ENCODE data around the gene CYTH2. TPM values are rescaled to one million over a fixed set of nuclear protein-coding genes. Genes with fewer than 3 reads are reported as not detected.

CYTH2 gene
- total and polyA plus RNA-seq, 11 donors, result 12.3 to 55.3 (median 31.0) TPM

DNA sequence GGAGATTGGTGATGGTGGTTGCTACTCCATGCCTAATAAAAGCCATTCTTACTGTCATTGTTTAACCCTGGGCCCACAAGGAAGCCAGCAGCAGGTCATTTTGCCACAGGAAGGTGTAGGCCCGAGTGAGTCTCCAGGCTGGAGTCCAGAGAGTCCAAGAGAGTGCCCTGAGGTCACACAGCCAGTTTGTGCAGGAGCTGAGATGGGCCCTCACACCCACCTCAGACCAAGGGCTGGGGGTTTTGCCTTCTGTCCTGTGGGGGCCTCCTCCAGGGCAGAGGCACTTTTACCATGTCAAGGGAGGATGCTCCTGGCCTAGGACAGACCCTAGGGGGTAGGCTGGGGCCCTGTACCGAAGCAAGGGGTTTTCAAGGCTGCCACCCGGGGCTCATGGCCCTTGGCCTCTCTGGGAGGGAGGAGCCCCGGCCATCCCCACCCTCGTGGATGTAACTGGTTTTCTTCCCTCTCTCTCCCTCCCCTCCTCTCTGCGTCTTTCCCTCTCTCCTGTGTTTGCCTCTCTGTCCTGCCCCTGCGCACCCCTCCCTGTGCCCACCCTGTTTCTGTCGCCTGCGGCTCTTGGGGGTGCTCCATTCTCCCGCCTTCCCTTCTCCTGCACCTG lies 8.0 kb downstream of the CYTH2 start:
- no peak overlapping the region for H3K4me3 ChIP-seq
- H3K27me3 ChIP-seq, result no peaks in the 10 kb centered on the region
- H3K4me1 ChIP-seq, result peaks cover 0 to 26% (median 16%) of the 10 kb centered on the region in 12 donors
- ATAC-seq (no peak), DNase-seq (peak in 1 of 5 donors; percentile 22)
- no peak overlapping the region for H3K27ac ChIP-seq
- peaks cover 3 to 71% (median 68%) of the 10 kb centered on the region in 9 donors for H3K36me3 ChIP-seq
- no peaks in the 10 kb centered on the region for H3K9me3 ChIP-seq
- intact Hi-C loops (cut with DNase I), result no loop called here
- TF ChIP-seq, protein P1, sequence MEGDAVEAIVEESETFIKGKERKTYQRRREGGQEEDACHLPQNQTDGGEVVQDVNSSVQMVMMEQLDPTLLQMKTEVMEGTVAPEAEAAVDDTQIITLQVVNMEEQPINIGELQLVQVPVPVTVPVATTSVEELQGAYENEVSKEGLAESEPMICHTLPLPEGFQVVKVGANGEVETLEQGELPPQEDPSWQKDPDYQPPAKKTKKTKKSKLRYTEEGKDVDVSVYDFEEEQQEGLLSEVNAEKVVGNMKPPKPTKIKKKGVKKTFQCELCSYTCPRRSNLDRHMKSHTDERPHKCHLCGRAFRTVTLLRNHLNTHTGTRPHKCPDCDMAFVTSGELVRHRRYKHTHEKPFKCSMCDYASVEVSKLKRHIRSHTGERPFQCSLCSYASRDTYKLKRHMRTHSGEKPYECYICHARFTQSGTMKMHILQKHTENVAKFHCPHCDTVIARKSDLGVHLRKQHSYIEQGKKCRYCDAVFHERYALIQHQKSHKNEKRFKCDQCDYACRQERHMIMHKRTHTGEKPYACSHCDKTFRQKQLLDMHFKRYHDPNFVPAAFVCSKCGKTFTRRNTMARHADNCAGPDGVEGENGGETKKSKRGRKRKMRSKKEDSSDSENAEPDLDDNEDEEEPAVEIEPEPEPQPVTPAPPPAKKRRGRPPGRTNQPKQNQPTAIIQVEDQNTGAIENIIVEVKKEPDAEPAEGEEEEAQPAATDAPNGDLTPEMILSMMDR (IDR thresholded peaks at IDR 0.05), result no peak
- no peak for TF ChIP-seq POLR2A (IDR thresholded peaks at IDR 0.05)
- WGBS, 4 donors, result 79 to 86% (median 83%) methylated on average over 10 of the region's 10 CpGs

DNA sequence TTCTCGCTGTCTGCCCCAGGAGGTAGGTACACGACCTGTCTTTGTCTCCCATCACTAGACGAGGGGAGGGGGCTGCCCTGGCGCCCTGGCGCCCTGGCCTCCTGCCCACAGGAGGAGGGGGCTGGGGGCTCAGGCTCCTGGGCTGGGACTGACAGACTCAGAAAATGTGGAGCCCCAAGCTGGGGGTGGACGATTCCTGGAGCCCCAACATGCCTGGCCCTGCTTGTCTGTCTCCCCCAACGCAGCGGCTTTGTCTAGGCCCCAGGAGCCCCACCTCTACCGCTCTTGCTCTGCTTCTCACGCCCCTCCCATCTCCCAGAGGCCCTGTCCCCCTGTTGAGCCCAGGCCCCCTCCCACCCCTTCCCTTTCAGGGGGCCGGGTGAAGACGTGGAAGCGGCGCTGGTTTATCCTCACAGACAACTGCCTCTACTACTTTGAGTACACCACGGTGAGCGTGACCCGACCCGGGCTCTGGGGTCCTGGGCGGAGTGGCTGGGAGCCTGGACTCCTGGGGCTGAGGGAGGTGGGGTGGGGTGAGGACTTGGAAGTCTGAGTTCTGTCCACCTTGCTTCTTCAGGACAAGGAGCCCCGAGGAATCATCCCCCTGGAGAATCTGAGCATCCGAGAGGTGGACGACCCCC lies 8.6 kb downstream of the CYTH2 start:
- TF ChIP-seq, protein P1 (IDR thresholded peaks at IDR 0.05), result no peak
- no peak for TF ChIP-seq POLR2A (IDR thresholded peaks at IDR 0.05)
- H3K36me3 ChIP-seq, result peaks cover 3 to 64% (median 62%) of the 10 kb centered on the region in 9 donors
- intact Hi-C loops (cut with DNase I), result no loop called here
- no peaks in the 10 kb centered on the region for H3K9me3 ChIP-seq
- DNase-seq (peak in 1 of 5 donors; percentile 58), ATAC-seq (no peak)
- no peak overlapping the region for H3K27ac ChIP-seq
- no peaks in the 10 kb centered on the region for H3K27me3 ChIP-seq
- WGBS, 4 donors, result 76 to 84% (median 82%) methylated on average over 22 of the region's 22 CpGs
- H3K4me3 ChIP-seq, result no peak overlapping the region
- H3K4me1 ChIP-seq, result peaks cover 0 to 27% (median 19%) of the 10 kb centered on the region in 12 donors

DNA sequence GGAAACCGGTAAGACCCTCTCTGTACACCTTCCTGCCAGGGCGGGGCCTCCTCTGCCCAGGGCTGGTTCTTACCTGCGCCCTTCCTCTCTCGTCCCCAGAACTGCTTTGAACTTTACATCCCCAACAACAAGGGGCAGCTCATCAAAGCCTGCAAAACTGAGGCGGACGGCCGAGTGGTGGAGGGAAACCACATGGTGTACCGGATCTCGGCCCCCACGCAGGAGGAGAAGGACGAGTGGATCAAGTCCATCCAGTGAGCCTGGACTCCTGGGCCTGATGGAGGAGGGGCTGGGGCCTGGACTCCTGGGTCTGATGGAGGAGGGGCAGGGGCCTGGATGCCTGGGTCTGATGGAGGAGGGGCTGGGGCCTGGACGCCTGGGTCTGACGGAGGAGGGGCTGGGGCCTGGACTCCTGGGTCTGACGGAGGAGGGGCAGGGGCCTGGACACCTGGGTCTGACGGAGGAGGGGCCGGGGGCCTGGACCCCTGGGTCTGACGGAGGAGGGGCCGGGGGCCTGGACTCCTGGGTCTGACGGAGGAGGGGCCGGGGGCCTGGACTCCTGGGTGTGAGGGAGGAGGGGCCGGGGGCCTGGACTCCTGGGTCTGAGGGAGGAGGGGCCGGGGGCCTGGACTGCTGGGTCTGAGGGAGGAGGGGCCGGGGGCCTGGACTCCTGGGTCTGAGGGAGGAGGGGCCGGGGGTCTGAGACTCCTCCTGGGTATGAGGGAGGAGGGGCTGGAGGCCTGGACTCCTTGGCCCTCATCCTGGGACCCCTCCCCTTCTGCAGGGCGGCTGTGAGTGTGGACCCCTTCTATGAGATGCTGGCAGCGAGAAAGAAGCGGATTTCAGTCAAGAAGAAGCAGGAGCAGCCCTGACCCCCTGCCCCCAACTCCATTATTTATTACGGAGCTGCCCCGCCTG lies 9.4 kb downstream of the CYTH2 start:
- TF ChIP-seq, protein P1 (IDR thresholded peaks at IDR 0.05), result no peak
- TF ChIP-seq POLR2A (IDR thresholded peaks at IDR 0.05), result no peak
- Histone ChIP-seq H3K4me1 (peaks cover 0 to 27% (median 19%) of the 10 kb centered on the region in 12 donors), H3K27ac (peak overlapping the region in 1 of 12 donors; percentile 21), H3K36me3 (peaks cover 3 to 56% (median 54%) of the 10 kb centered on the region in 9 donors), H3K27me3 (no peaks in the 10 kb centered on the region), H3K4me3 (no peak overlapping the region), H3K9me3 (no peaks in the 10 kb centered on the region)
- DNase-seq (peak in 1 of 5 donors; percentile 51), ATAC-seq (no peak)
- intact Hi-C loops (cut with DNase I), result no loop called here
- 85 to 92% (median 87%) methylated on average over 24 to 29 of the region's 29 CpGs for WGBS, 4 donors
